PFSK-1 (cell line): Measurements from ENCODE around the gene LRRFIP2.

ENCODE experiments used
- FOXP2 ChIP-seq: optimal IDR thresholded peaks from 2 replicates; pipeline ENCODE3; 2011; ENCODE audit warnings: borderline replicate concordance, control low read depth, inconsistent platforms; ENCODE audit not compliant: insufficient read depth; ENCODE audit errors: extremely low read length, extremely low read depth
- POLR2AphosphoS5 ChIP-seq: IDR thresholded peaks from 2 replicates; pipeline ENCODE4 v1.6.1; 2012; ENCODE audit warnings: low read depth, mild to moderate bottlenecking, control low read depth, low read length, moderate library complexity
- SIN3A ChIP-seq: IDR thresholded peaks from 2 replicates; pipeline ENCODE4 v1.6.1; 2012; ENCODE audit warnings: mild to moderate bottlenecking, low read length, moderate library complexity, borderline replicate concordance; ENCODE audit not compliant: insufficient read depth
- TAF1 ChIP-seq: IDR thresholded peaks from 2 replicates; pipeline ENCODE4 v1.6.1; 2012; ENCODE audit warnings: low read length, control low read depth, borderline replicate concordance; ENCODE audit not compliant: insufficient read depth
- TF ChIP-seq, protein P1 (sequence below), 2 experiments: IDR thresholded peaks; 2 replicates each; pipeline versions ENCODE4 v1.6.1 to v1.8.0; 2011 to 2012; ENCODE audit warnings: low read depth in 2 of 2, low read length in 2 of 2, control low read depth in 1 of 2, inconsistent platforms in 1 of 2, mild to moderate bottlenecking in 1 of 2, moderate library complexity in 1 of 2; ENCODE audit not compliant: insufficient read depth in 1 of 2

Gene LRRFIP2

DNA sequence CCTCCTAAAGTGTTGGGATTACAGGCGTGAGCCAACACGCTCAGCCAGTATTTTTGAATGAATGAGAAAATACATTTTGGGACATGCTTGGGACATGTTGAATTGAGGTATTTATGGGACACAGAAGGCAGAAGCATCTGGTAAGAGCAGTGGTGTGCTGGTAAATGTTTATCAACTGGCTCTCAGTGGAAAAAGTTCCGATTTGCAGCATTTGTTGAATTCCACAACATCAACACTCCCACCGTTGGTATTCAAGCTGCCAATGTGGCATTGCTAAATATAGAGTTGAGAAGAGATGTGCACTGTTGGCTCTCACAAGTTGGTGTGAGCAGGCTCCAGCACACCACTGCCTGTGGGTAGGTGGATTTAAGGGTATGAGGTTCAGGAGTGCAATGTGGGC, 35.8 kb upstream of the LRRFIP2 start:
- TF ChIP-seq, protein P1, sequence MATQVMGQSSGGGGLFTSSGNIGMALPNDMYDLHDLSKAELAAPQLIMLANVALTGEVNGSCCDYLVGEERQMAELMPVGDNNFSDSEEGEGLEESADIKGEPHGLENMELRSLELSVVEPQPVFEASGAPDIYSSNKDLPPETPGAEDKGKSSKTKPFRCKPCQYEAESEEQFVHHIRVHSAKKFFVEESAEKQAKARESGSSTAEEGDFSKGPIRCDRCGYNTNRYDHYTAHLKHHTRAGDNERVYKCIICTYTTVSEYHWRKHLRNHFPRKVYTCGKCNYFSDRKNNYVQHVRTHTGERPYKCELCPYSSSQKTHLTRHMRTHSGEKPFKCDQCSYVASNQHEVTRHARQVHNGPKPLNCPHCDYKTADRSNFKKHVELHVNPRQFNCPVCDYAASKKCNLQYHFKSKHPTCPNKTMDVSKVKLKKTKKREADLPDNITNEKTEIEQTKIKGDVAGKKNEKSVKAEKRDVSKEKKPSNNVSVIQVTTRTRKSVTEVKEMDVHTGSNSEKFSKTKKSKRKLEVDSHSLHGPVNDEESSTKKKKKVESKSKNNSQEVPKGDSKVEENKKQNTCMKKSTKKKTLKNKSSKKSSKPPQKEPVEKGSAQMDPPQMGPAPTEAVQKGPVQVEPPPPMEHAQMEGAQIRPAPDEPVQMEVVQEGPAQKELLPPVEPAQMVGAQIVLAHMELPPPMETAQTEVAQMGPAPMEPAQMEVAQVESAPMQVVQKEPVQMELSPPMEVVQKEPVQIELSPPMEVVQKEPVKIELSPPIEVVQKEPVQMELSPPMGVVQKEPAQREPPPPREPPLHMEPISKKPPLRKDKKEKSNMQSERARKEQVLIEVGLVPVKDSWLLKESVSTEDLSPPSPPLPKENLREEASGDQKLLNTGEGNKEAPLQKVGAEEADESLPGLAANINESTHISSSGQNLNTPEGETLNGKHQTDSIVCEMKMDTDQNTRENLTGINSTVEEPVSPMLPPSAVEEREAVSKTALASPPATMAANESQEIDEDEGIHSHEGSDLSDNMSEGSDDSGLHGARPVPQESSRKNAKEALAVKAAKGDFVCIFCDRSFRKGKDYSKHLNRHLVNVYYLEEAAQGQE (IDR thresholded peaks at IDR 0.05; ENCODE audit: insufficient read depth in 1 of 2, low read depth in 2 of 2, low read length in 2 of 2), result no peak

DNA sequence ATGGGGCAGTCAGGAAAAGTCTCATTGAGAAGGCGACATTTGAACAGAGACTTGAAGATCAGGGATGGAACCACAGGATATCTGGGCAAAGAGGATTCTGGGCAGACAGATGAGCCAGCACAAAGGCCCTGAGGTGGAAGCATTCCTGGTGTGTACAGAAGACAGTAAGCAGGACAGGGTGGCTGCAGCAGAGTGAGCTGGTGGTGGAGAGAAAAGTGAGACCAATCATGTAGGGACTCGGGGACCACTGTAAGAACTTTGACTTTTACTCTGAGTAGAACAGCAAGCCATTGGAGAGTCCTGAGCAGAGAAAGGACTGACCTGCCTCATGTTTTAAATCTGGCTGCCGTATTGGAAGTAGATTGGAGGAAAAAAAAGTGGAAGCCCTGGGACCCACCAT, 29.9 kb upstream of the LRRFIP2 start:
- no peak for TF ChIP-seq POLR2AphosphoS5

DNA sequence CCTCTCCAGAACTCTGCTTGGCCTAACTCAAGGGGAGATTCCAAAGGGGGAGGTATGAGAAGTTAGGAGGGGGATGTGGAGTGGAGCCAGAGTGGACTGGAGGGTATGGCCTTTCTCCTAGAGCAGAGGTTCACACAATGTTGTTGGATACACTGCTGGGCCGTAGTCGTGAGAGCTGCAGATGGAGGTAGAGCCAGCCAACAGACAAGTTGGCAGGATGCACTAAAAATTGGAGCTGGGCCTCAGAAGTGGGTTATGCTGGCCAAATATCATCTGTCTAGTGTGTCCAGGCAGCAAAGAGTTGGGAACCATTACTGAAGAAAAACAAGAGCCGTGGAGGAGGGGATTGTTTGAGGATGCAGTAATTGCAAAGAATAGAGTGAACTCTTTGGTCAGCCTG, 27.7 kb upstream of the LRRFIP2 start:
- TF ChIP-seq, protein P1 (IDR thresholded peaks at IDR 0.05; ENCODE audit: insufficient read depth in 1 of 2, low read depth in 2 of 2, low read length in 2 of 2), result no peak
- no peak for TF ChIP-seq SIN3A
- TF ChIP-seq POLR2AphosphoS5, result no peak
- no peak for TF ChIP-seq TAF1
- TF ChIP-seq FOXP2, result no peak

DNA sequence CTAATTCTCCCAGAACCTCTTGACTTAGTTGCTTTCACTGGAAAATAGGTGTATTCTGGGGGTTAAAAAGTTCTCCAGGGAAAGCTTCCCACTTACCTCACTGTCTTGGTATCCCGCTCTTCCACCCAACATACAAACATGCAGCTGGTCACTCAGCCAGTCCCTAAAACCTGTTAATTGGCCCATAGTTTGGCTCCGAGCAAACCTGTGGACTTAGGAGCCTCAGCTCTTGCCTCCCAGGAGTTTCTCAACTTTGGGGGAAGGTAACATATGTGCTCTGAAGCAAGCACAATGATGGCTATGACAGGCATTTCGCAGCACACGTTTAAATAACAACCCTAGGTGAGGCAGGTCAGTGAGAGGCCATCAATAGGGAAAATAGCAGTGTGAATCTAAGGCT, 25.8 kb upstream of the LRRFIP2 start:
- TF ChIP-seq TAF1 (no peak), SIN3A (no peak), POLR2AphosphoS5 (no peak), FOXP2 (no peak)
- TF ChIP-seq, protein P1 (IDR thresholded peaks at IDR 0.05; ENCODE audit: insufficient read depth in 1 of 2, low read depth in 2 of 2, low read length in 2 of 2), result no peak

DNA sequence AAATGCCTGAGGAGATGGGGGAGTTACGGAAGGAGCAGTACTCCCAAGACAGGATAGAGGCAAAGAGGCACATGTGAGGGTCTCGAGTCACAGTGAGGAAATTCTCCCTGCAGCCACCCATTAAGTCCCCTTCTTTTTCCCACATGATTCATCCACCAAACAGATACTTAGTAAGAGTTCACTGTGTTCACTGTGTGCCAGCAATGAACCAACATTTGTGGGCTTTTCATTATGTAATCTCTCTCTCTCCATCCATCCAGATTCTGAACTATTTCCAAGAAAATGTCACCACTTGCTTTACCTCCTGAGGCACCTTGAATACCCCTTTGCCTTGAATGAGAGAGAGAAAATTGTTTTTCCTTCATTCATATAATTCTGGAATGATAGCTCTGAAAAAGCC, 24.6 kb upstream of the LRRFIP2 start:
- TF ChIP-seq SIN3A (no peak), FOXP2 (no peak), TAF1 (no peak), POLR2AphosphoS5 (no peak)
- TF ChIP-seq, protein P1 (IDR thresholded peaks at IDR 0.05; ENCODE audit: insufficient read depth in 1 of 2, low read depth in 2 of 2, low read length in 2 of 2), result no peak
